Testis (tissue), 3 donors: ENCODE data around the gene URM1. TPM values are rescaled to one million over a fixed set of nuclear protein-coding genes. Genes with fewer than 3 reads are reported as not detected.

Experiments used
- DNase-seq: peaks from one replicate; pipeline ENCODE4 v3.0.0-alpha.2; 2019
- H3K27ac ChIP-seq, 2 donors: fragments of 200-600 bp; sonication (generic); one replicate each; pipeline ENCODE4 v1.5.1; 2019
- H3K27me3 ChIP-seq: fragments of 200-600 bp; sonication (generic); one replicate; pipeline ENCODE4 v1.5.1; 2019
- H3K36me3 ChIP-seq: fragments of 200-600 bp; sonication (generic); one replicate; pipeline ENCODE4 v1.5.1; 2017; ENCODE audit warnings: low read depth; ENCODE audit errors: missing control alignments
- H3K4me1 ChIP-seq: fragments of 200-600 bp; sonication (generic); one replicate; pipeline ENCODE4 v1.5.1; 2019
- H3K4me3 ChIP-seq, 2 donors: fragments of 200-600 bp; sonication (generic); one replicate each; pipeline ENCODE4 v1.5.1; 2017 to 2019
- H3K9me3 ChIP-seq: fragments of 200-600 bp; sonication (generic); one replicate; pipeline ENCODE4 v1.5.1; 2017
- POLR2A ChIP-seq: fragments of 450-650 bp; IDR thresholded peaks from one replicate; pipeline ENCODE4 v1.6.1; 2017; ENCODE audit warnings: antibody characterized with exemption, mild to moderate bottlenecking, moderate library complexity
- WGBS, 2 donors: methylation state at CpG; one replicate each; pipeline ENCODE4 v1.1.5; 2018; 5-methylcytosine and 5-hydroxymethylcytosine counted together
- intact Hi-C: fragments of 100-400 bp; cut with DNase I; formaldehyde crosslinking; loops from one replicate; pipeline ENCODE4 v1.15.1; 2023; ENCODE audit warnings: low total_unique reads
- polyA plus RNA-seq: library from polyadenylated mRNA; stranded (reverse); fragments of 350-450 nt; fragmentation: Illumina TruSeq; extraction: RNeasy Lipid Tissue Mini Kit (QIAGEN cat#74804); gene quantifications from one replicate; pipeline ENCODE4 v1.2.3, GENCODE V29; 2014; ENCODE audit warnings: low read depth, low replicate concordance; ENCODE audit not compliant: insufficient read depth
- total RNA-seq, 2 donors: library from RNA; depleted of rRNA; stranded (reverse); fragments of >200 nt; gene quantifications; one replicate each; pipeline ENCODE4 v1.2.3, GENCODE V29; 2016
- TF ChIP-seq, protein P1 (sequence below), 3 experiments: fragments of 450-650 bp in 2 of 3; fragments of 200-600 bp in 1 of 3; sonication (generic) in 1 of 3; IDR thresholded peaks; one replicate each; pipeline ENCODE4 v1.5.1; 2016 to 2019; ENCODE audit warnings: antibody characterized with exemption in 3 of 3, mild to moderate bottlenecking in 2 of 3, moderate library complexity in 1 of 3

URM1 gene
- total and polyA plus RNA-seq, 3 donors from 2014 or later: 31.5 to 51.1 (median 36.8) TPM

DNA sequence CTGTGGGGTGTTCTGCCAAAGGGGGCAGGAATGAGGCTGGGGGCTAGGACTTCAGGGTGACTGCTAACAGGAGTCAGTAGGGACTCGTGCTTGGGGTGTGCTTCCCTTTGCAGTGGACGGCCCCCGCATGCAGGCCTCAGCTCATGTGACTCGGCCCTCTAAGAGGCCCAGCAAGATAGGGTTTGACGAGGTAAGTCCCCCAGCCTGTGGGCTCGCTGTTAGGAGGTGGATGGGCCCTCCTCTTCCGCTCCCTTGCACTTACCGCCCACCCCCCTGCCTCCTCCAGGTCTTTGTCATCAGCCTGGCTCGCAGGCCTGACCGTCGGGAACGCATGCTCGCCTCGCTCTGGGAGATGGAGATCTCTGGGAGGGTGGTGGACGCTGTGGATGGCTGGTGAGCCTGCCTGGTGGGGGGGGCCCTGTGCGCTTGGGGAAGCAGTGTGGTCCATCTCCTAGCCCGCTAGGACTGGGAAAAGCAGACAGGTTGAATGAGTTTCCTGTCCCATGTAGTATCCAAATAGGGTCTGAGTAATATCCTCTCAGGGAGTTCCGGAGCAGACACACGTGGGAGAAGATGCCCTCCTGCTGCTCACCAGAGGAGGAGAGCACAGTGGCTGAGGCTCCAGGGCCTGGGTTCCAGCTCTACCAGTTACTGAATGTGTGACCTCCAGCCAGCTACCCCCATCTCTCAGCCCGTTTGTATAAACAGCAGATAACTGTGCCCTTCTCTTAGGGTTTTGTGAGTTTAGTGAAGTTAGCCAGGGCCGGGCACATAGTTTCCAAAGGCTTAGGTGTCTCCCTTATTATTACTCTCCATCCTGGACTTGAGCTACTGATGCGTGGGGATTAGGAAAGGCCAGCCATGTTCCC lies 57.7 kb downstream of the URM1 start:
- Histone ChIP-seq H3K4me1 (no peaks in the 10 kb centered on the region), H3K27me3 (no peaks in the 10 kb centered on the region), H3K9me3 (no peaks in the 10 kb centered on the region), H3K4me3 (no peak overlapping the region), H3K27ac (no peak overlapping the region), H3K36me3 (no peaks in the 10 kb centered on the region)
- no peak for DNase-seq
- intact Hi-C loops: no loop called here
- 73 to 85% methylated on average over 18 to 22 of the region's 22 CpGs for WGBS, 2 donors
- no peak for TF ChIP-seq POLR2A
- TF ChIP-seq, protein P1, sequence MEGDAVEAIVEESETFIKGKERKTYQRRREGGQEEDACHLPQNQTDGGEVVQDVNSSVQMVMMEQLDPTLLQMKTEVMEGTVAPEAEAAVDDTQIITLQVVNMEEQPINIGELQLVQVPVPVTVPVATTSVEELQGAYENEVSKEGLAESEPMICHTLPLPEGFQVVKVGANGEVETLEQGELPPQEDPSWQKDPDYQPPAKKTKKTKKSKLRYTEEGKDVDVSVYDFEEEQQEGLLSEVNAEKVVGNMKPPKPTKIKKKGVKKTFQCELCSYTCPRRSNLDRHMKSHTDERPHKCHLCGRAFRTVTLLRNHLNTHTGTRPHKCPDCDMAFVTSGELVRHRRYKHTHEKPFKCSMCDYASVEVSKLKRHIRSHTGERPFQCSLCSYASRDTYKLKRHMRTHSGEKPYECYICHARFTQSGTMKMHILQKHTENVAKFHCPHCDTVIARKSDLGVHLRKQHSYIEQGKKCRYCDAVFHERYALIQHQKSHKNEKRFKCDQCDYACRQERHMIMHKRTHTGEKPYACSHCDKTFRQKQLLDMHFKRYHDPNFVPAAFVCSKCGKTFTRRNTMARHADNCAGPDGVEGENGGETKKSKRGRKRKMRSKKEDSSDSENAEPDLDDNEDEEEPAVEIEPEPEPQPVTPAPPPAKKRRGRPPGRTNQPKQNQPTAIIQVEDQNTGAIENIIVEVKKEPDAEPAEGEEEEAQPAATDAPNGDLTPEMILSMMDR (IDR thresholded peaks at IDR 0.05): no peak

DNA sequence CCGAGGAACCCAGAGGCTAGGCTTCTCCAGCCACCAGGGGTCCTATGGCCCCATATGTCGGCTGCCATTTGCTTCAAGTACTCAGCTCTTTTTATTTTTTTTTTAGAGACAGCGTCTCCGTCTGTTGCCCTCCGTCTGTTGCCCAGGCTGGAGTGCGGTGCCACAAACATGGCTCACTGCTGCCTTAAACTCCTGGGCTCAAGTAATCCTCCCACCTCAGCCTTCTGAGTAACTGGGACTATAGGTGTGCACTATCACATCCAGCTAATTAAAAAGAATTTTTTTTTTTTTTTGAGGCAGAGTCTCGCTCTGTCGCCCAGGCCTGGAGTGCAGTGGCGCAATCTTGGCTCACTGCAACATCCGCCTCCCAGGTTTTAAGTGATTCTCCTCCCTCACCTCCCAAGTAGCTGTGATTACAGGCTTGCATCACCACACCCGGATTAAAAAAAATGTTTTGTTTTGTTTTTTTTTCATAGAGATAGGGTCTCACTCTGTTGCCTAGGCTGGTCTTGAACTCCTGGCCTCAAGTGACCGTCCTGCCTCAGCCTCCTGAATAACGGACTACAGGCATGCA lies 58.4 kb downstream of the URM1 start:
- H3K27ac ChIP-seq: no peak overlapping the region
- DNase-seq: no peak
- no peaks in the 10 kb centered on the region for H3K27me3 ChIP-seq
- intact Hi-C loops: no loop called here
- H3K9me3 ChIP-seq: no peaks in the 10 kb centered on the region
- H3K4me3 ChIP-seq: no peak overlapping the region
- TF ChIP-seq, protein P1 (IDR thresholded peaks at IDR 0.05): no peak
- TF ChIP-seq POLR2A: no peak
- 91 to 92% methylated on average over 13 of the region's 13 CpGs for WGBS, 2 donors
- H3K4me1 ChIP-seq: no peaks in the 10 kb centered on the region
- no peaks in the 10 kb centered on the region for H3K36me3 ChIP-seq

DNA sequence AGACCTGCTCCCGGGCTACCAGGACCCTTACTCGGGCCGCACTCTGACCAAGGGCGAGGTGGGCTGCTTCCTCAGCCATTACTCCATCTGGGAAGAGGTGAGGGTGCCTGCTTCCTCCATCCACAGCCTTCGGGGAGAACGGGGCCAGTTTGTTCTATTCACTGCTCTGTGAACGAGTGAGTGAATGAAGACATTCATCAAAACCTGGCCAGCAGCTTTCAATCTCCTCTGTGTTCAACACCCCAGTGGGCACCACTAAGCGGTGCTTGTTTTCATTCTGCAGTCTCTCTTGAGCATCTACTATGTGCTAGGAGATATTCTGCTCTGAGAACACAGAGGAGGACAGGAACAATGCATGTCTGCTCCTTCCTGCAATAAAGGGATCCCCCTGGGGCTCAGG lies 60.0 kb downstream of the URM1 start:
- Histone ChIP-seq H3K4me3 (no peak overlapping the region), H3K4me1 (no peaks in the 10 kb centered on the region), H3K36me3 (no peaks in the 10 kb centered on the region), H3K27ac (no peak overlapping the region), H3K9me3 (no peaks in the 10 kb centered on the region), H3K27me3 (no peaks in the 10 kb centered on the region)
- DNase-seq: no peak
- TF ChIP-seq POLR2A: no peak
- TF ChIP-seq, protein P1 (IDR thresholded peaks at IDR 0.05): no peak
- intact Hi-C loops: no loop called here
- WGBS, 2 donors: 71 to 86% methylated on average over 2 to 8 of the region's 8 CpGs

DNA sequence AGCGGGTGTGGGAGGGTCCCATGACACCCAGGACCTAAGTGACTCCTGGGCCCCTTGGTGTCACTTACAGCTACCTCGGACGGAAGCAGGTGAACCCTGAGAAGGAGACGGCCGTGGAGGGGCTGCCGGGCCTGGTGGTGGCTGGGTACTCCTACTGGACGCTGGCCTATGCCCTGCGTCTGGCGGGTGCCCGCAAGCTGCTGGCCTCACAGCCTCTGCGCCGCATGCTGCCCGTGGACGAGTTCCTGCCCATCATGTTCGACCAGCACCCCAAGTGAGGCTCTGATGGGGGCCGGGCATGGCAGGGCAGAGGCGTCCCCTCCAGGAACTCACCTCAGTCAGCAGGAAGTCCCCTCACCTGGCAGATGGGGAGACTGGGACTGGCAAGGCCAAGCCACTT lies 63.2 kb downstream of the URM1 start:
- Histone ChIP-seq H3K9me3 (no peaks in the 10 kb centered on the region), H3K4me1 (peaks cover 7% of the 10 kb centered on the region), H3K27ac (no peak overlapping the region), H3K36me3 (no peaks in the 10 kb centered on the region), H3K27me3 (no peaks in the 10 kb centered on the region), H3K4me3 (no peak overlapping the region)
- intact Hi-C loops: no loop called here
- no peak for DNase-seq
- TF ChIP-seq, protein P1 (IDR thresholded peaks at IDR 0.05): no peak
- no peak for TF ChIP-seq POLR2A
- 95% methylated on average over 12 of the region's 17 CpGs; no CpG with 5 or more reads in 1 of the 2 donors for WGBS, 2 donors
